Transverse colon (tissue), 4 donors: Measurements from ENCODE around the gene S100A7A. TPM values are rescaled to one million over a fixed set of nuclear protein-coding genes. Genes with fewer than 3 reads are reported as not detected.

ENCODE experiments used
- DNase-seq: peaks from one replicate; pipeline ENCODE4 v3.0.0-alpha.2; 2019
- H3K27ac ChIP-seq, 4 donors: fragments of 200-600 bp; sonication (generic); 2 replicates each; pipeline ENCODE4 v1.5.1; 2016 to 2018; ENCODE audit warnings: inconsistent platforms in 4 of 4
- H3K27me3 ChIP-seq: fragments of 200-600 bp; sonication (generic); 2 replicates; pipeline ENCODE4 v1.5.1; 2017; ENCODE audit warnings: inconsistent platforms
- H3K36me3 ChIP-seq, 4 donors: fragments of 200-600 bp; sonication (generic); 2 replicates each; pipeline ENCODE4 v1.5.1; 2017 to 2019; ENCODE audit warnings: inconsistent platforms in 4 of 4
- H3K4me1 ChIP-seq, 4 donors: fragments of 200-600 bp; sonication (generic); 2 replicates each; pipeline ENCODE4 v1.5.1; 2017 to 2020; ENCODE audit warnings: inconsistent platforms in 4 of 4
- H3K4me3 ChIP-seq, 4 donors: fragments of 200-600 bp; sonication (generic); 1 replicate in 1 of 4; 2 replicates in 3 of 4; pipeline versions ENCODE4 v1.5.1 to v1.6.1; 2017 to 2019; ENCODE audit warnings: inconsistent platforms in 4 of 4
- H3K9me3 ChIP-seq, 2 donors: fragments of 200-600 bp; sonication (generic); 2 replicates each; pipeline ENCODE4 v1.5.1; 2017 to 2019; ENCODE audit warnings: inconsistent platforms in 2 of 2
- EP300 ChIP-seq: sonication (generic); formaldehyde crosslinking; IDR thresholded peaks from one replicate; pipeline ENCODE4 v1.6.1; 2017; ENCODE audit warnings: antibody characterized with exemption, low read depth
- POLR2A ChIP-seq: fragments of 450-650 bp; IDR thresholded peaks from one replicate; pipeline ENCODE4 v1.6.1; 2016; ENCODE audit warnings: antibody characterized with exemption, mild to moderate bottlenecking, moderate library complexity
- POLR2AphosphoS5 ChIP-seq, 3 donors: sonication (generic); formaldehyde crosslinking; IDR thresholded peaks; one replicate each; pipeline ENCODE4 v1.6.1; 2016; ENCODE audit warnings: antibody characterized with exemption in 3 of 3
- WGBS, 2 donors: methylation state at CpG; one replicate each; pipeline ENCODE4 v1.1.5; 2018; ENCODE audit warnings: low coverage in 1 of 2; 5-methylcytosine and 5-hydroxymethylcytosine counted together
- in situ Hi-C, 4 donors: fragments of 200-750 bp; cut with MboI; loops; one replicate each; pipeline versions ENCODE4 v1.15.0 to v1.15.1; 2017; ENCODE audit warnings: low sequenced_read_pairs in 3 of 4, low pct_ligation_motif_present in 1 of 4, low pct_unique_long_range_greater_than_20kb in 1 of 4
- intact Hi-C: fragments of 100-400 bp; cut with DNase I; formaldehyde crosslinking; loops from one replicate; pipeline ENCODE4 v1.15.1; 2023; ENCODE audit warnings: low total_unique reads
- total RNA-seq, 4 donors: library from RNA; depleted of rRNA; stranded (reverse); fragments of >200 nt; gene quantifications; one replicate each; pipeline ENCODE4 v1.1.0, GENCODE V29; 2016
- TF ChIP-seq, protein P1 (sequence below), 5 experiments: fragments of 200-600 bp in 3 of 5; fragments of 450-650 bp in 2 of 5; sonication (generic) in 3 of 5; IDR thresholded peaks; 1 replicate in 2 of 5; 2 replicates in 3 of 5; pipeline ENCODE4 v1.5.1; 2016 to 2017; ENCODE audit warnings: antibody characterized with exemption in 5 of 5, inconsistent platforms in 3 of 5, mild to moderate bottlenecking in 2 of 5, moderate library complexity in 1 of 5

S100A7A gene
- total RNA-seq, 4 donors from 2014 or later: not detected

DNA sequence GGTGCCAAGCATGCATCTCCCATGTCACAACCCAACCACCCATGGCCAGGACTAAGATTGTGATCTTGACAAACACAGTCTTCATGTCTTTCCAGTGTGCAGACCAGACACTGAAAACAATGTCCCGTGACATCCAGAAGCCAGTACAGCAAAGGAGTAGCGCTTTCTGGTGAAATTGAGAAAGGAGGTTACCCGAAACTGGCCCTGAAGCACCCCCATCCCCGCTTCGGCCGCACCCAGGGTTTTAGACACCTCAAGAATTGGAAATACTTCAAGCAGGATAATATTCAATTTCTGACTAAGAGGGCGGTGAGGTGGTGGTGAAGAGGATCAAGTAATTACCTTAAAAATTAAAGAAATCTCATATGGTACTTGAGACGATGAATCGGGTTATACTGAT, 14.9 kb upstream of the S100A7A start:
- no peaks in the 10 kb centered on the region for H3K27me3 ChIP-seq
- no peak for TF ChIP-seq POLR2AphosphoS5 (IDR thresholded peaks at IDR 0.05)
- no peak for TF ChIP-seq EP300
- no peak for TF ChIP-seq POLR2A
- TF ChIP-seq, protein P1, sequence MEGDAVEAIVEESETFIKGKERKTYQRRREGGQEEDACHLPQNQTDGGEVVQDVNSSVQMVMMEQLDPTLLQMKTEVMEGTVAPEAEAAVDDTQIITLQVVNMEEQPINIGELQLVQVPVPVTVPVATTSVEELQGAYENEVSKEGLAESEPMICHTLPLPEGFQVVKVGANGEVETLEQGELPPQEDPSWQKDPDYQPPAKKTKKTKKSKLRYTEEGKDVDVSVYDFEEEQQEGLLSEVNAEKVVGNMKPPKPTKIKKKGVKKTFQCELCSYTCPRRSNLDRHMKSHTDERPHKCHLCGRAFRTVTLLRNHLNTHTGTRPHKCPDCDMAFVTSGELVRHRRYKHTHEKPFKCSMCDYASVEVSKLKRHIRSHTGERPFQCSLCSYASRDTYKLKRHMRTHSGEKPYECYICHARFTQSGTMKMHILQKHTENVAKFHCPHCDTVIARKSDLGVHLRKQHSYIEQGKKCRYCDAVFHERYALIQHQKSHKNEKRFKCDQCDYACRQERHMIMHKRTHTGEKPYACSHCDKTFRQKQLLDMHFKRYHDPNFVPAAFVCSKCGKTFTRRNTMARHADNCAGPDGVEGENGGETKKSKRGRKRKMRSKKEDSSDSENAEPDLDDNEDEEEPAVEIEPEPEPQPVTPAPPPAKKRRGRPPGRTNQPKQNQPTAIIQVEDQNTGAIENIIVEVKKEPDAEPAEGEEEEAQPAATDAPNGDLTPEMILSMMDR (IDR thresholded peaks at IDR 0.05): no peak
- no peak for DNase-seq
- H3K9me3 ChIP-seq: no peaks in the 10 kb centered on the region
- H3K4me1 ChIP-seq: no peaks in the 10 kb centered on the region
- intact Hi-C loops (no loop called here), in situ Hi-C loops (no loop called here)
- H3K36me3 ChIP-seq: no peaks in the 10 kb centered on the region
- H3K27ac ChIP-seq: no peak overlapping the region
- WGBS, 2 donors: 92 to 94% methylated on average over 6 to 9 of the region's 9 CpGs
- no peak overlapping the region for H3K4me3 ChIP-seq

DNA sequence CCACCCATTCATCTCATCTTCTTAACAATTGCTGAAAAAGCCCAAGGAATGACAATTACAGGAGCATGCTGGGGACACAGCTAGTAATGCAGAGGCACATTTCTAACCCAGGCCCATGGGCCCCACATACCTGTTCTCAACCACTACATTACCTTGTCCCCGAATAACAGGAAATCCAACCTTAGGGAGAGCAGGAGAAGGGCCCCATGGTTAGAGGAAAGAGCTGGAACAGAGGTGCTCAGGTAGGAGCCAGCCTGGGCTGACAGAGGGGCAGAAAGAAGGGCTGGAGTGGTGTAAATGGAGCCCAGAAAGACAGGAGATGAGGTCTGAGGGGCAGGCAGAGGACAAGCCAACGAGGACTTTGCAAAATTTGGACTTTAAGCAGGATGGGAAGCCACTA, 14.1 kb upstream of the S100A7A start:
- no peak for DNase-seq
- Histone ChIP-seq H3K9me3 (no peaks in the 10 kb centered on the region), H3K4me3 (no peak overlapping the region), H3K27me3 (no peaks in the 10 kb centered on the region), H3K27ac (no peak overlapping the region), H3K36me3 (no peaks in the 10 kb centered on the region), H3K4me1 (no peaks in the 10 kb centered on the region)
- intact Hi-C loops: no loop called here
- WGBS, 2 donors: 39 to 52% methylated on average over 2 of the region's 2 CpGs
- in situ Hi-C loops: no loop called here
- TF ChIP-seq POLR2A: no peak
- no peak for TF ChIP-seq EP300
- TF ChIP-seq, protein P1 (IDR thresholded peaks at IDR 0.05): no peak
- TF ChIP-seq POLR2AphosphoS5 (IDR thresholded peaks at IDR 0.05): no peak

DNA sequence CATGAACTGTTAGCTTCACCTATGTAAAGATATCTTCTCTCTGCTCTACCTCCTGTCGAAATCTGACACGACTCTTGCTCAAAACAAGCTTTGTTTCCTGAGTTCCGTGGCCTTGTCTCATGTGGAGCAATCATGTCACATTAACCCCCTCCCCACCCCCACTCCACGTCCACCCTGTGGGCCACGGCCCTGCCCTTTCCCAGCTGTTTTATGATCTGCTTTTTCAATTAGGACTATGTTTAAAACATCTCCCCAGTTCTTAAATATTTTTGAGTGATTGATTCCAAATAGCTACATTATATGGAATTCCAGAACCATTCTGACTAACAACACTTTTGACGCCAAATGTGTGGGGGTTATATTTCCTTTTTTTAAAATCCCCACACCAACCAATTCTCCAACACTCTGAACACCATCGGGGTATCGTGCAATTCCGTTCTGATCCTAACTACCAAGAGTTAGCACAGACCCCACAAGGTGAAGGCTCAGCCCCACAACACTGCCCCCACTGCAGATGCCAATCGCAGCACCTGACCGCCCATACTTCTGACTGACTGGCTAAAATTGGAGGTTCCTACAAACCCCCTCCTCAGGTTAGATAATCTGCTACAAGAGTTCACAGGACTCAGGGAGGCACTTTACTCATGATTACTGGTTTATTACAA, 12.8 kb upstream of the S100A7A start:
- Histone ChIP-seq H3K27ac (no peak overlapping the region), H3K9me3 (no peaks in the 10 kb centered on the region), H3K27me3 (peaks cover 6% of the 10 kb centered on the region), H3K36me3 (no peaks in the 10 kb centered on the region), H3K4me1 (no peaks in the 10 kb centered on the region), H3K4me3 (no peak overlapping the region)
- intact Hi-C loops: no loop called here
- DNase-seq: no peak
- WGBS, 2 donors: 80% methylated on average over 1 to 11 of the region's 11 CpGs
- in situ Hi-C loops: no loop called here
- TF ChIP-seq, protein P1 (IDR thresholded peaks at IDR 0.05): no peak
- no peak for TF ChIP-seq POLR2A
- no peak for TF ChIP-seq POLR2AphosphoS5 (IDR thresholded peaks at IDR 0.05)
- no peak for TF ChIP-seq EP300

DNA sequence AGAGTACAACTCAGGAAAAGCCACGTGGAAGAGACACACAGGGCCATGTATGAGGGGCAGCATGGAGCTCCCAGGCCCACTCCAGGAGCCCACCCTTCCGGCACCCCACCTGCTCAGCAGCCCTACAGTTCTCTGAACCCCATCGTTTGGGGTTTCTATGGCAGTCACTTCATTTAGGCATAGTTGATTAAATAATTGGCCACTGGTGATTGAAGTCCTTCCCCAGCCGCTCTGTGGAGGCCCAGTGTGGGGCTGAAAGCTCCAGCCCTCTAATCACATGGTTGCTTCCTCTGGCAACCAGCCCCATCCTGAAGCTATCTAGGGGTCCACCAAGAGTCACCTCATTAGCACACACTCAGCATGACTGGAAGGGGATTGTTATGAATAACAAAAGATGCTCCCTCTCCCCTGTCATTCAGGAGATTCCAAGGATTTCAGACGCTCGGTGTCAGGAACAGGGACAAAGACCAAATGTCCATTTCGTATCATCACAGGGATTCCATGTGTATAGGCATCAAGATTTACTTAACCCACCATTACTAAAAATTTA, 12.2 kb upstream of the S100A7A start:
- TF ChIP-seq EP300: no peak
- no peak for TF ChIP-seq POLR2A
- TF ChIP-seq, protein P1 (IDR thresholded peaks at IDR 0.05): no peak
- TF ChIP-seq POLR2AphosphoS5 (IDR thresholded peaks at IDR 0.05): no peak
- DNase-seq: no peak
- WGBS, 2 donors: 83% methylated on average over 7 of the region's 7 CpGs; no CpG with 5 or more reads in 1 of the 2 donors
- Histone ChIP-seq H3K9me3 (no peaks in the 10 kb centered on the region), H3K27ac (no peak overlapping the region), H3K4me3 (no peak overlapping the region), H3K36me3 (no peaks in the 10 kb centered on the region), H3K4me1 (no peaks in the 10 kb centered on the region), H3K27me3 (peaks cover 6% of the 10 kb centered on the region)
- intact Hi-C loops: no loop called here
- in situ Hi-C loops: no loop called here
